Measurements from ENCODE around the gene SH3RF3.

SH3RF3 gene

GRCh38 chr2:109243526-109244303 is 114.7 kb downstream of the SH3RF3 start:
- DNase-seq, result no peak

GRCh38 chr2:109244304-109244582 is 115.2 kb downstream of the SH3RF3 start:
- no peak for DNase-seq

GRCh38 chr2:109244750-109245382 is 115.9 kb downstream of the SH3RF3 start:
- no peak for DNase-seq

GRCh38 chr2:109246176-109246575 is 117.2 kb downstream of the SH3RF3 start:
- DNase-seq, result no peak

- DNase-seq, result no peak
Observed at GRCh38 chr2:109246616-109247015, 117.6 kb downstream of the SH3RF3 start.

- no peak for DNase-seq
Observed at GRCh38 chr2:109247340-109247739, 118.3 kb downstream of the SH3RF3 start.

- no peak for DNase-seq
Observed at GRCh38 chr2:109247812-109248211, 118.8 kb downstream of the SH3RF3 start.

- DNase-seq, result no peak
Observed at GRCh38 chr2:109248590-109248989, 119.6 kb downstream of the SH3RF3 start.

GRCh38 chr2:109253217-109253616 is 124.2 kb downstream of the SH3RF3 start:
- DNase-seq, result no peak

- no peak for DNase-seq
Observed at GRCh38 chr2:109254174-109254904, 125.3 kb downstream of the SH3RF3 start.

- DNase-seq, result no peak
Observed at GRCh38 chr2:109255654-109256053, 126.6 kb downstream of the SH3RF3 start.

GRCh38 chr2:109256111-109256510 is 127.1 kb downstream of the SH3RF3 start:
- no peak for DNase-seq

GRCh38 chr2:109256921-109257320 is 127.9 kb downstream of the SH3RF3 start:
- no peak for DNase-seq

GRCh38 chr2:109257653-109258052 is 128.6 kb downstream of the SH3RF3 start:
- no peak for DNase-seq

GRCh38 chr2:109258376-109258775 is 129.4 kb downstream of the SH3RF3 start:
- no peak for DNase-seq

- DNase-seq, result no peak
Observed at GRCh38 chr2:109258905-109259540, 130.0 kb downstream of the SH3RF3 start.

- DNase-seq, result no peak
Observed at GRCh38 chr2:109259671-109260070, 130.7 kb downstream of the SH3RF3 start.

GRCh38 chr2:109260116-109260855 is 131.3 kb downstream of the SH3RF3 start:
- no peak for DNase-seq

GRCh38 chr2:109260886-109261700 is 132.1 kb downstream of the SH3RF3 start:
- DNase-seq, result peak; percentile 47

GRCh38 chr2:109261906-109262631 is 133.1 kb downstream of the SH3RF3 start:
- no peak for DNase-seq

All from right kidney (tissue), 1 donor.